RWPE1 (cell line): ENCODE measurements around the gene KCNH8.

Experiments
- CTCF ChIA-PET: fragments of 350-600 bp; sonication (Branson Sonifier 250); formaldehyde crosslinking; extraction: SDS; loops from one replicate; lab custom pipeline; 2021; lab: Yijun Ruan, JAX
- POLR2A ChIA-PET: fragments of 400-600 bp; formaldehyde crosslinking; extraction: SDS; loops from one replicate; lab custom pipeline; 2020; ENCODE audit warnings: antibody characterized with exemption; ENCODE audit not compliant: low non-redundant PET; lab: Yijun Ruan, JAX
- DNase-seq: peaks from one replicate; pipeline ENCODE4 v3.0.0; 2012; ENCODE audit warnings: low spot score
- H3K27ac ChIP-seq: fragments of 450-650 bp; 2 replicates; pipeline ENCODE4 v1.5.1; 2017
- CTCF ChIP-seq: fragments of 450-650 bp; conservative IDR thresholded peaks from 2 replicates; pipeline ENCODE4 v1.5.1; 2017; ENCODE audit warnings: low read depth, mild to moderate bottlenecking

KCNH8 gene

GRCh38 chr3:19446138-19446537, 297.8 kb downstream of the KCNH8 start:
- ChIA-PET CTCF (interaction anchor here (0.6 kb wide), 1 partner anchor 782 kb away, joined by 3 read pairs; no protein-coding TSS in a partner anchor), POLR2A (no interaction called here)
- DNase-seq, result no peak
- H3K27ac ChIP-seq, result no peak overlapping the region
- TF ChIP-seq CTCF, result no peak

GRCh38 chr3:19446687-19447086, 298.4 kb downstream of the KCNH8 start:
- H3K27ac ChIP-seq, result no peak overlapping the region
- no peak for TF ChIP-seq CTCF
- ChIA-PET POLR2A (no interaction called here), CTCF (no interaction called here)
- DNase-seq, result no peak

GRCh38 chr3:19455546-19455945, 307.2 kb downstream of the KCNH8 start:
- no peak for DNase-seq
- no peak for TF ChIP-seq CTCF
- ChIA-PET CTCF (no interaction called here), POLR2A (no interaction called here)
- H3K27ac ChIP-seq, result no peak overlapping the region

GRCh38 chr3:19456738-19457137, 308.4 kb downstream of the KCNH8 start:
- no peak for TF ChIP-seq CTCF

GRCh38 chr3:19457449-19457848, 309.1 kb downstream of the KCNH8 start:
- H3K27ac ChIP-seq, result no peak overlapping the region
- ChIA-PET POLR2A (no interaction called here), CTCF (no interaction called here)
- DNase-seq, result peak; percentile 2
- no peak for TF ChIP-seq CTCF

More at GRCh38 chr3:19456738-19457137, 308.4 kb downstream of the KCNH8 start:
- CTCF ChIA-PET, result no interaction called here
- H3K27ac ChIP-seq, result no peak overlapping the region
- POLR2A ChIA-PET, result no interaction called here
- DNase-seq, result no peak

- POLR2A ChIA-PET, result no interaction called here
- no peak for DNase-seq
- no peak overlapping the region for H3K27ac ChIP-seq
- TF ChIP-seq CTCF, result no peak
- CTCF ChIA-PET, result no interaction called here
Observed at GRCh38 chr3:19467761-19468160, 319.5 kb downstream of the KCNH8 start.

GRCh38 chr3:19471138-19471537, 322.8 kb downstream of the KCNH8 start:
- no peak for DNase-seq
- CTCF ChIA-PET, result no interaction called here
- POLR2A ChIA-PET, result no interaction called here
- TF ChIP-seq CTCF, result no peak
- H3K27ac ChIP-seq, result no peak overlapping the region
